DMS53 (cell line): Measurements from ENCODE around the gene NEUROG3.

Experiments
- DNase-seq: peaks from one replicate; lab custom pipeline; 2025; lab: John Stamatoyannopoulos, UW

Gene NEUROG3, protein sequence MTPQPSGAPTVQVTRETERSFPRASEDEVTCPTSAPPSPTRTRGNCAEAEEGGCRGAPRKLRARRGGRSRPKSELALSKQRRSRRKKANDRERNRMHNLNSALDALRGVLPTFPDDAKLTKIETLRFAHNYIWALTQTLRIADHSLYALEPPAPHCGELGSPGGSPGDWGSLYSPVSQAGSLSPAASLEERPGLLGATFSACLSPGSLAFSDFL

GRCh38 chr10:69573056-69573806, at the start of gene NEUROG3:
NEUROG3 (minus strand) TSS chr10:69573422; CDS start chr10:69573043, 379 bp downstream.
- peak; percentile 54 for DNase-seq

GRCh38 chr10:69620625-69621024, 47.4 kb upstream of the NEUROG3 start:
- no peak for DNase-seq

- DNase-seq, result no peak
Measured at GRCh38 chr10:69619626-69620025, 46.4 kb upstream of the NEUROG3 start.

- no peak for DNase-seq
Measured at GRCh38 chr10:69618746-69619145, 45.5 kb upstream of the NEUROG3 start.

DNA sequence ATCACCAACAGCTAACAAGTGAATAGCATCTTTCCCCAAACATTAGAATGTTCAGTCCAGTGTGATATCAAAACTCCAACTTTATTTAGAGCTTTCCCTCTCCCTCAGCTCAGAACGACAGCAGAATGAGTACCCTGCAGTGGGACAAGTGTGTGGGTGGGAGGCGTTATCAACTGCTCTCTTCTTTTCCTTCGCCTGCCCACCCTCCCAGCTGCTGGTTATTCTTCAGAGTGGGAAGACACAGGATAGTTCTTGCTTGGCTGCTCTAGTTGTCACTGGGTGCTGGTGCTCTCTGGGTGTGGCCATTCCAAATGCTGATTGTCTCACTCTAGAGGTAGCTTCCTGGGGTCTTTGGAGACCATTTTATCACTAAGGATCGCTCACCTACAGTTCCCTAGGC, 43.1 kb upstream of the NEUROG3 start:
- DNase-seq, result no peak

DNA sequence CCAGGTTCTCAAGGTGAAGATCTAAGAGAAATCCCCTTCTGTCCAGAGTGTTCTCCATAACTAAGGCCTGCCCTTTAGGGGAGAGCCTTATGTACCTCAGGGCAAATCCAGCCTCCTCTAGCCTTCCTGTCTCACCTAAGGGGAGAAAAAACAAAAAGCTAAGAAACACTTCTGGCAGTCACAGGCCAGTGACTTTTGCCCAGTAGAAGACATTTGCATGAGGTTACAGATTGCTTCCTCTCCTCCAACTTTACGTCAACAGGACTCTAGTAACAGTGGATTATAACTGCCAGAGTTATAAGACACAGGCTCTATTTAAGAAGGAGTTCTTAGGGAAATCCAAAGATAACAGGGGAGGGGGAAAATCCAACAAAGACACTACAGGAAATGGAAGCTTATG, 40.9 kb upstream of the NEUROG3 start:
- DNase-seq, result no peak

GRCh38 chr10:69612760-69613159, 39.5 kb upstream of the NEUROG3 start:
- DNase-seq, result no peak

DNA sequence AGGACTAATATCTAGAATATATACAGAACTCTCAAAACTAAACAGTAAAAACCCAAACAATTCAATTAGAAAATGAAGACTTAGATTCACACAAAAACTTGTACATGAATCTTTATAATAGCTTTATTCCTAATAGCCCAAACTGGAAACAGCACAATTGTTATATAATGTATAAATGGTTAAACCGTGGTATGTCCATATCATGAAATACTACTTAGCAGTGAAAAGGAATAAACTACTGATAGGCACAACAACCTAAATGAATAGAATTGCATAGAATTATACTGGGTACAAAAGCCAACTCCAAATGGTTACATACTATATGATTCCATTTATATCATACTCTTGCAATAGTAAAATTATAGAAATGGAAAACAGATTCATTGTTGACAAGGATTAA, 35.9 kb upstream of the NEUROG3 start:
- no peak for DNase-seq

GRCh38 chr10:69600761-69601330, 27.6 kb upstream of the NEUROG3 start:
- no peak for DNase-seq

- DNase-seq, result no peak
Measured at GRCh38 chr10:69588358-69588757, 15.1 kb upstream of the NEUROG3 start.

GRCh38 chr10:69584624-69585023, 11.4 kb upstream of the NEUROG3 start:
- DNase-seq, result no peak

DNA sequence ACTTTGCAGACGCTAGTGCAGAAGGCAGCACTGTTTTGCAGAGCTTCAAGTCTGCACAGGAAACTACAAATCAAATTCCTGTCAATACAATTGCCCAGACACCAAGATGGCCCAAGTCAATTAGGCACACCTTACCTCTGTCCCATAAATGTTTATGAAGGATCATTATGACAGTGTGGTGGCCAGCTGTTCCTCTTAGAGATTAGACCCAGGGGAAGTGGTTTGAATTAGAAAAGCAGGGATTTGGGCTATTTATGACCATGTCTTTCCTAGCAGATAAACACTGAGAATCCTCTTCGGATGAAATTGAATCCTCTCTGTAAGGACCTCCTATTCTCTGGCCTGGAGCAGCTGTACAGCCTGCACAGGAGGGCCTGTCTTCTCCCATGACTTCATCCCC, 9.9 kb upstream of the NEUROG3 start:
- no peak for DNase-seq

DNA sequence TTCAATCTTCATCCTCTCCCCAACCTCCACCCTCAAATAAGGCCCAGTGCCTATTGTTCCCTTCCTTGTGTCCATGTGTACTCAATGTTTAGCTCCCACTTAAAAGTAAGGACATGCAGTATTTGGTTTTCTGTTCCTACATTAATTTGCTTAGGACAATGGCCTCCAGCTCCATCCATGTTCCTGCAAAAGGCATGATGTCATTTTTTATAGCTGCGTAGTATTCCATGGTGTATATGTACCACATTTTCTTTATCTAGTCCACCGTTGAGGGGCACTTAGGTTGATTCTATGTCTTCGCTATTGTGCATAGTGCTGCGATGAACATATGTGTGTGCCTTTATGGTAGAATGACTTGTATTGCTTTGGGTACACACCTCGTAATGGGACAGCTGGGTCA, 7.2 kb upstream of the NEUROG3 start:
- no peak for DNase-seq

DNA sequence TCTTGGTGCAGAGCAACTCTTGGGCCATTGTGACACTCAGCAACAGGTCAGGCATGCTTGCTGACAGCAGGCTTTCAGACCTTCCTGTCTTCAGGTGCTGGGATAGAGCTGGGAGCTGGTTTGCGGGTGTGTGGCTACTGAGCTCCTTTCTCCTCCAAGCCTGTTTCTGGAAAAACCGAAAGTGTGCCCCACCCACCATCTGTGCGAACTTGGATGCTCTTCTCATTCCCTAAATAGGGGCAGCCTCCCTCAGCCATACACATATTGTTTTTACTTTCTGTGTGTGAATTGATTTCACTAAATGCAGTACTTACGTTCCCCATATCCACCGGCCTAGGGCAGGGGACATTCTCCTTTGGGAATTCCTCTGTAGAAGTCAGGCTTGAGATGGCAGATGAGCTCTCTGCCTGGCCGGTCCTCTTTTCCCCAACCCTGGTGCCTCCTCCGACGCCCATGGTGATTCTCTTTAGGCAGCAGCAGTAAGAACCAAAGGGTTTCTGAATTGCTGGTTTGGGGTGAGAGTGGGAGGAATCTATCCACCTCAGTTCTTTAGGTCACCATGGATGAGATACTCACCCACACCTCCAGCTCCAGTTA, 6.3 kb upstream of the NEUROG3 start:
- no peak for DNase-seq

GRCh38 chr10:69578508-69578991, 5.3 kb upstream of the NEUROG3 start:
- DNase-seq, result no peak

- DNase-seq, result peak; percentile 49
Measured at GRCh38 chr10:69577268-69578232, 4.3 kb upstream of the NEUROG3 start.

GRCh38 chr10:69576334-69577011, 3.3 kb upstream of the NEUROG3 start:
- peak; percentile 43 for DNase-seq

DNA sequence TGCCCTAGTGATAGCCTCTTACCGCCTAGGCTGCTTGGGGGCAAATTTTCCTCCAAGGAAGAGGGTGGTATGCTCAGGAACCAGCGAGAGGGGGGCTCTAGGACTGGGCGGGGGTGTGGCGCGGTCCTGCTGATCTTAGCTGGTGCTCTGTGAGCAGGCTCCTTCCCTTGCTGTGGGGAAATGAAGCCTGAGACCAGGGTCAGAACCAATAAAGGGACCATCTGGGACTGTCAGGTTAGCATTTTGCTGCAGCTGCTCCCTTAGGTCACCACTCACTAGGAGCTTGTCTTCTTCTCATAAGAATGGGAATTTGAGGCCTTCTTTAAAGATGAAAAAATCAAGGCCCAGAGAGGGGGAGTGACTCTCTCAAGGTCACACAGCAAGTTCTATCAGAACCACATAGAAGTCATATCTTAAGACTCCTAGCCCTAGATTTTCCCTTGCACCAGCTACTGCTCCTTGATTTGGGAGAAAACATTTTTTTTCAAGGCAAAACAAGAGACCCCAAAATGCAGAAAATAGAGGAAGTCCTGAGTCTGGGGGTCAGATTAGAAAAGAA, 2.0 kb upstream of the NEUROG3 start:
- peak; percentile 32 for DNase-seq

DNA sequence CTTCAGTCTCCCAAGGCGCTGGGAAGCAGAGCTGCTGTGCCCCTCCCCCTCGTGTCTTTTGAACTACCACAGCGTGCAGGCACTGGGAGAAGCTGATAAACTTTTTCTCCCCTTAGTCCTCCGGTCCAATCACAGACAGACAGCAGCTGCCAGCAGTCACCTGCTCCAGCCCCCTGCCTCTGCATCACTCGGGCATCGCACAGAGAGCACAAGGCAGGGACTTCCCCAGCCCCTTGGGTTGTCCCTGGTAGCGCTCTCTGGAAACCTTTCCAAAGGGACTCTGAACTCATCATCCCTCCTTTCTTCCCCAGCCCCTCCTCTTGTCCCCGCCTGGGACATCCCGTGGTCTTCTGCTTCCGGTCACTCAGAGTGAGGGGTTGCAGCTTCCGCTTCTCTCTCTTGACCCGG, 1.4 kb upstream of the NEUROG3 start:
- peak; percentile 45 for DNase-seq

- DNase-seq, result peak; percentile 62
Measured at GRCh38 chr10:69572159-69573055, 815 bp downstream of the NEUROG3 start.
